WI38 (cell line): Measurements from ENCODE around the gene ZNF101.

Experiments
- H3K4me3 ChIP-seq: 2 replicates; pipeline ENCODE4 v1.5.1; 2011; ENCODE audit warnings: low read depth, mild to moderate bottlenecking, control low read depth, low read length
- TF ChIP-seq, protein P1 (sequence below): IDR thresholded peaks from 2 replicates; pipeline ENCODE4 v1.5.1; 2012; ENCODE audit warnings: low read depth, mild to moderate bottlenecking, control low read depth, low read length

ZNF101 gene

GRCh38 chr19:19627621-19628500 is 40.8 kb upstream of the ZNF101 start, which contains the start of gene LPAR2:
Gene LPAR2, minus strand, starts transcription at chr19:19628220. Its CDS starts 945 bp downstream, at chr19:19627275.
- TF ChIP-seq, protein P1, sequence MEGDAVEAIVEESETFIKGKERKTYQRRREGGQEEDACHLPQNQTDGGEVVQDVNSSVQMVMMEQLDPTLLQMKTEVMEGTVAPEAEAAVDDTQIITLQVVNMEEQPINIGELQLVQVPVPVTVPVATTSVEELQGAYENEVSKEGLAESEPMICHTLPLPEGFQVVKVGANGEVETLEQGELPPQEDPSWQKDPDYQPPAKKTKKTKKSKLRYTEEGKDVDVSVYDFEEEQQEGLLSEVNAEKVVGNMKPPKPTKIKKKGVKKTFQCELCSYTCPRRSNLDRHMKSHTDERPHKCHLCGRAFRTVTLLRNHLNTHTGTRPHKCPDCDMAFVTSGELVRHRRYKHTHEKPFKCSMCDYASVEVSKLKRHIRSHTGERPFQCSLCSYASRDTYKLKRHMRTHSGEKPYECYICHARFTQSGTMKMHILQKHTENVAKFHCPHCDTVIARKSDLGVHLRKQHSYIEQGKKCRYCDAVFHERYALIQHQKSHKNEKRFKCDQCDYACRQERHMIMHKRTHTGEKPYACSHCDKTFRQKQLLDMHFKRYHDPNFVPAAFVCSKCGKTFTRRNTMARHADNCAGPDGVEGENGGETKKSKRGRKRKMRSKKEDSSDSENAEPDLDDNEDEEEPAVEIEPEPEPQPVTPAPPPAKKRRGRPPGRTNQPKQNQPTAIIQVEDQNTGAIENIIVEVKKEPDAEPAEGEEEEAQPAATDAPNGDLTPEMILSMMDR = no peak
- H3K4me3 ChIP-seq = no peak within 1 kb of the TSS

GRCh38 chr19:19628501-19629134 is 40.0 kb upstream of the ZNF101 start:
- TF ChIP-seq, protein P1 = no peak
- no peak overlapping the region for H3K4me3 ChIP-seq

- TF ChIP-seq, protein P1 = no peak
- no peak overlapping the region for H3K4me3 ChIP-seq
Observed at GRCh38 chr19:19630062-19630414, 38.6 kb upstream of the ZNF101 start.

DNA sequence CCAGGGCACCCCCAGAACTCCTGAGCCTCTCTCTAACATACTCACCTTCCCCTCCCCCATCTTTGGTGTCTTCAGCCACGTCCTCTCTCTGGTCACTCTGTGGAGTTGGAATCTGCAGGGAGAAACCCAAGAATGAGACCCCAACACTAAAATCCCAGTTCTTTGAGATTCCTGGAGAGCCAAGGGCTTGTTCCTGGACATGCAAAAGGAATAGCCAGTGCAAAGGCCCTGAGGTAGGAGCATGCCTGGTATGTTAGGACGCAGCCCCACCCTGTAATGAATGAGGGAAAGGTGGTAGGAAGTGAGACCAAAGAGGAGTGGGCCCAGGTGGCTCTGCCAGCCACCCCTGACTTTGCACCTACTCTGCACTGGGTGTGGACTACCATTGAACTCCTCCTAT is 38.2 kb upstream of the ZNF101 start:
- TF ChIP-seq, protein P1 = no peak
- H3K4me3 ChIP-seq = no peak overlapping the region

- H3K4me3 ChIP-seq = no peak overlapping the region
- TF ChIP-seq, protein P1 = no peak
Observed at GRCh38 chr19:19631346-19631745, 37.3 kb upstream of the ZNF101 start.

DNA sequence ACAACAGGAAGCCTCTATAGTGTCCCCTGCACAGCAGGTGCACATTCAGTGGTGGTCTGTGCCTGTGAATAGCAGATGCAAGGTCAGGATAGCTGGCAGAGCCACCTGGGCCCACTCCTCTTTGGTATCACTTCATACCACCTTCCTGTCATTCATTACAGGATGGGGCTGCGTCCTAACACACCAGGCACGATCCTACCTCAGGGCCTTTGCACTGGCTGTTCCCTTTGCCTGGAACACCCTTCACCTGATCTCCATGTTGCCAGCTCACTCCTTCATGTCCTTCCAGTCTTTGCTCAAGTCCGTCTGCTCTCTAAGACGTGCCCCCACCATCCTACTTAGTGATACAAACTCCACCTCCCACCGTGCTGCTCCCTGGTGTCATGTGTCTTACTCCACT is 36.0 kb upstream of the ZNF101 start:
- TF ChIP-seq, protein P1 = no peak
- H3K4me3 ChIP-seq = no peak overlapping the region

GRCh38 chr19:19633711-19634515 is 34.7 kb upstream of the ZNF101 start:
- TF ChIP-seq, protein P1 = no peak
- no peak overlapping the region for H3K4me3 ChIP-seq
